A549 (cell line): Measurements from ENCODE around the gene MAML3. TPM values are rescaled to one million over a fixed set of nuclear protein-coding genes. Genes with fewer than 3 reads are reported as not detected.

ENCODE experiments used
- ATAC-seq, 2 experiments: fragments of 200-7000 bp in 1 of 2; fragments of >200 bp in 1 of 2; cut with Nextera tagmentation in 1 of 2; cut with Tn5 transposase in 1 of 2; 3 replicates each; pipeline versions ENCODE4 v1.8.0 to v1.9.1; 2018 to 2020; ENCODE audit warnings: mild to moderate bottlenecking in 1 of 2, moderate library complexity in 1 of 2
- CTCF ChIA-PET: fragments of 300-600 bp; sonication (Branson Sonifier 250); formaldehyde crosslinking; extraction: SDS; loops from one replicate; lab custom pipeline; 2021; ENCODE audit warnings: antibody characterized with exemption, inconsistent platforms; lab: Yijun Ruan, JAX
- POLR2A ChIA-PET: fragments of 350-600 bp; formaldehyde crosslinking; extraction: SDS; loops from one replicate; lab custom pipeline; 2021; ENCODE audit warnings: antibody characterized with exemption, inconsistent platforms; lab: Yijun Ruan, JAX
- DNase-seq, 2 experiments: peaks; one replicate each; pipeline versions ENCODE4 v3.0.0 to v3.0.0-alpha.2; 2011 to 2016; ENCODE audit warnings: low read depth in 1 of 2, low spot score in 1 of 2
- FAIRE-seq: peaks from 2 replicates; lab custom pipeline; 2011; peaks lifted over from hg19 to GRCh38; lab: Jason Lieb, UNC
- H3K27ac ChIP-seq, 2 experiments: fragments of >200 bp; sonication (Bioruptor Twin); formaldehyde crosslinking; 3 replicates each; pipeline ENCODE4 v1.5.1; 2016 to 2017
- H3K4me1 ChIP-seq: fragments of >200 bp; sonication (Bioruptor Twin); formaldehyde crosslinking; 3 replicates; pipeline ENCODE4 v1.6.1; 2016
- H3K4me2 ChIP-seq: fragments of >200 bp; sonication (Bioruptor Twin); formaldehyde crosslinking; 3 replicates; pipeline ENCODE4 v1.6.1; 2016
- H3K4me3 ChIP-seq: fragments of >200 bp; sonication (Bioruptor Twin); formaldehyde crosslinking; 3 replicates; pipeline ENCODE4 v1.5.1; 2016
- H3K9me3 ChIP-seq: fragments of >200 bp; sonication (Bioruptor Twin); formaldehyde crosslinking; 3 replicates; pipeline ENCODE4 v1.6.1; 2016
- BHLHE40 ChIP-seq: IDR thresholded peaks from 2 replicates; pipeline ENCODE4 v1.6.1; 2012; ENCODE audit warnings: low read depth, low read length, inconsistent platforms
- CBX8 ChIP-seq: fragments of 200-600 bp; sonication (generic); IDR thresholded peaks from 2 replicates; pipeline ENCODE4 v1.6.1; 2016
- CHD4 ChIP-seq: fragments of 200-600 bp; sonication (generic); IDR thresholded peaks from 2 replicates; pipeline ENCODE4 v1.6.1; 2016; ENCODE audit warnings: antibody characterized with exemption, mild to moderate bottlenecking, borderline replicate concordance
- FOSB ChIP-seq: fragments of 250-450 bp; sonication (Bioruptor Pico); IDR thresholded peaks from 2 replicates; pipeline ENCODE4 v1.5.0; 2020; ENCODE audit warnings: mild to moderate bottlenecking, moderate library complexity
- FOSL2 ChIP-seq, 2 experiments: fragments of 450-650 bp in 1 of 2; fragments of >200 bp in 1 of 2; sonication (Bioruptor Twin) in 1 of 2; formaldehyde crosslinking; IDR thresholded peaks; 2 replicates each; pipeline versions ENCODE4 v1.5.0 to v1.6.1; 2016 to 2020; ENCODE audit warnings: mild to moderate bottlenecking in 1 of 2, moderate library complexity in 1 of 2
- HEYL ChIP-seq: fragments of 250-450 bp; sonication (Bioruptor Pico); IDR thresholded peaks from 2 replicates; pipeline ENCODE4 v1.8.0; 2021; ENCODE audit warnings: mild to moderate bottlenecking, moderate library complexity
- HOXA7 ChIP-seq: fragments of 250-450 bp; sonication (Bioruptor Pico); IDR thresholded peaks from 2 replicates; pipeline ENCODE4 v1.5.0; 2020; ENCODE audit warnings: mild to moderate bottlenecking, moderate library complexity
- JUNB ChIP-seq: fragments of >200 bp; sonication (Bioruptor Twin); formaldehyde crosslinking; IDR thresholded peaks from 2 replicates; pipeline ENCODE4 v1.6.1; 2016
- KDM1A ChIP-seq: fragments of 200-600 bp; sonication (generic); IDR thresholded peaks from 2 replicates; pipeline ENCODE4 v1.6.1; 2016; ENCODE audit warnings: low read depth, mild to moderate bottlenecking
- MAFK ChIP-seq: fragments of 450-650 bp; IDR thresholded peaks from 2 replicates; pipeline ENCODE4 v1.6.1; 2014; ENCODE audit not compliant: partially characterized antibody
- MAZ ChIP-seq: fragments of 150-350 bp; IDR thresholded peaks from 2 replicates; pipeline ENCODE4 v1.6.1; 2014; ENCODE audit warnings: antibody characterized with exemption, low read depth, low read length, borderline replicate concordance
- MYC ChIP-seq: IDR thresholded peaks from 2 replicates; pipeline ENCODE4 v1.6.1; 2012; ENCODE audit warnings: mild to moderate bottlenecking, inconsistent platforms, low read length, improper control_type of control experiment, borderline replicate concordance
- NFE2L2 ChIP-seq: fragments of 150-350 bp; conservative IDR thresholded peaks from 2 replicates; pipeline ENCODE4 v1.6.1; 2014; ENCODE audit warnings: low read length
- NPAS2 ChIP-seq: fragments of 250-450 bp; sonication (Bioruptor Pico); IDR thresholded peaks from 2 replicates; pipeline ENCODE4 v1.8.0; 2022; ENCODE audit warnings: mild to moderate bottlenecking, moderate library complexity, borderline replicate concordance
- POLR2A ChIP-seq: IDR thresholded peaks from 2 replicates; pipeline ENCODE4 v1.6.1; 2012; ENCODE audit warnings: mild to moderate bottlenecking, low read length
- POLR2AphosphoS2 ChIP-seq: conservative IDR thresholded peaks from 2 replicates; pipeline ENCODE4 v1.6.1; 2012; ENCODE audit warnings: low read length, improper control_type of control experiment, inconsistent platforms
- RARB ChIP-seq: fragments of 250-450 bp; sonication (Bioruptor Pico); IDR thresholded peaks from 2 replicates; pipeline ENCODE4 v1.8.0; 2021; ENCODE audit warnings: mild to moderate bottlenecking, moderate library complexity
- RCOR1 ChIP-seq: fragments of 150-350 bp; IDR thresholded peaks from 2 replicates; pipeline ENCODE4 v1.6.1; 2014; ENCODE audit warnings: antibody characterized with exemption, low read length, low read depth
- RFX5 ChIP-seq: fragments of 450-650 bp; IDR thresholded peaks from 2 replicates; pipeline ENCODE4 v1.7.1; 2014; ENCODE audit warnings: antibody characterized with exemption, mild to moderate bottlenecking, moderate library complexity
- RNF2 ChIP-seq: fragments of 200-600 bp; sonication (generic); IDR thresholded peaks from 2 replicates; pipeline ENCODE4 v1.6.1; 2016; ENCODE audit warnings: low read depth, mild to moderate bottlenecking, antibody characterized with exemption, moderate library complexity, borderline replicate concordance
- SMC3 ChIP-seq: fragments of >200 bp; sonication (Bioruptor Twin); formaldehyde crosslinking; IDR thresholded peaks from 3 replicates; pipeline ENCODE4 v1.6.1; 2018; ENCODE audit warnings: inconsistent platforms
- ZNF302 ChIP-seq: fragments of 250-450 bp; sonication (Bioruptor Pico); IDR thresholded peaks from 2 replicates; pipeline ENCODE4 v1.9.0; 2021; ENCODE audit warnings: inconsistent platforms, mild to moderate bottlenecking, moderate library complexity
- WGBS: methylation state at CpG from one replicate; pipeline ENCODE4 v1.1.6; 2017; ENCODE audit errors: missing lambda C conversion rate; 5-methylcytosine and 5-hydroxymethylcytosine counted together
- polyA plus RNA-seq, 4 experiments: library from polyadenylated mRNA; depleted of rRNA in 3 of 4; stranded (reverse); fragments of >200 nt; fragmentation: RNase III in 1 of 4; extraction: RNeasy Plus Mini Kit Qiagen cat#74134 plus additional on column Dnase treatment in 1 of 4; gene quantifications; 2 replicates in 3 of 4; 3 replicates in 1 of 4; pipeline ENCODE4 v1.2.3, GENCODE V29; 2011 to 2017
- TF ChIP-seq, protein P1 (sequence below): fragments of 150-350 bp; IDR thresholded peaks from 2 replicates; pipeline ENCODE4 v1.6.1; 2014; ENCODE audit warnings: low read depth, mild to moderate bottlenecking, low read length
- TF ChIP-seq, protein P2 (sequence below): IDR thresholded peaks from 2 replicates; pipeline ENCODE4 v1.6.1; 2012
- TF ChIP-seq, protein P3 (sequence below): fragments of >200 bp; sonication (Bioruptor Twin); formaldehyde crosslinking; IDR thresholded peaks from 3 replicates; pipeline ENCODE4 v1.6.1; 2016
- TF ChIP-seq, protein P4 (sequence below): IDR thresholded peaks from 2 replicates; pipeline ENCODE4 v1.6.1; 2012; ENCODE audit warnings: low read depth, borderline replicate concordance
- TF ChIP-seq, protein P5 (sequence below): fragments of 250-450 bp; sonication (Bioruptor Pico); IDR thresholded peaks from 2 replicates; pipeline ENCODE4 v1.5.0; 2021; ENCODE audit warnings: mild to moderate bottlenecking, moderate library complexity, borderline replicate concordance
- TF ChIP-seq, protein P6 (sequence below): fragments of >200 bp; sonication (Bioruptor Twin); formaldehyde crosslinking; IDR thresholded peaks from 2 replicates; pipeline ENCODE4 v1.6.1; 2016

The MAML3 gene
- polyA plus RNA-seq, 2 of the 4 experiments (the other 2 are of a cell fraction), result 9.0 to 22.2 TPM

DNA sequence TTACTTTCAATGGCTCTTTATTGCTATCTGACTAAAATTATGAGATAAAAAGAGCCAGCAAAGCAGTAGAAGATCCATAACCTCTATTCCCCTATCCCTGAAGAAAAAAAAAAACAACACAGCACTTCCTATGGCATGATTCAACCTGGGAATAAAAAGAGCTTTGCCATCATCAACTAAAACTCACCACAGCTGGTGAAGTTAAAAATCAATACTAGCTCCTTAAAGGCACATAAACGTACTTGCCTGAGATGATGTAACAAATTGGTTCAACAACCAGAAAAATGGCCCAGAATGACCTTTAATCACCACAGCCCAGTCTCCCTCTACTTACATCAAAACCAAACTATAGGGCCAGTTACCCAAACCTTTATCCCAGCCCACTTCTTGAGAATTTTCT lies 153.8 kb downstream of the MAML3 start (continued):
- no peak for TF ChIP-seq RNF2
- TF ChIP-seq, protein P1, sequence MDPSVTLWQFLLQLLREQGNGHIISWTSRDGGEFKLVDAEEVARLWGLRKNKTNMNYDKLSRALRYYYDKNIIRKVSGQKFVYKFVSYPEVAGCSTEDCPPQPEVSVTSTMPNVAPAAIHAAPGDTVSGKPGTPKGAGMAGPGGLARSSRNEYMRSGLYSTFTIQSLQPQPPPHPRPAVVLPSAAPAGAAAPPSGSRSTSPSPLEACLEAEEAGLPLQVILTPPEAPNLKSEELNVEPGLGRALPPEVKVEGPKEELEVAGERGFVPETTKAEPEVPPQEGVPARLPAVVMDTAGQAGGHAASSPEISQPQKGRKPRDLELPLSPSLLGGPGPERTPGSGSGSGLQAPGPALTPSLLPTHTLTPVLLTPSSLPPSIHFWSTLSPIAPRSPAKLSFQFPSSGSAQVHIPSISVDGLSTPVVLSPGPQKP, result no peak
- no peak for TF ChIP-seq FOSB

DNA sequence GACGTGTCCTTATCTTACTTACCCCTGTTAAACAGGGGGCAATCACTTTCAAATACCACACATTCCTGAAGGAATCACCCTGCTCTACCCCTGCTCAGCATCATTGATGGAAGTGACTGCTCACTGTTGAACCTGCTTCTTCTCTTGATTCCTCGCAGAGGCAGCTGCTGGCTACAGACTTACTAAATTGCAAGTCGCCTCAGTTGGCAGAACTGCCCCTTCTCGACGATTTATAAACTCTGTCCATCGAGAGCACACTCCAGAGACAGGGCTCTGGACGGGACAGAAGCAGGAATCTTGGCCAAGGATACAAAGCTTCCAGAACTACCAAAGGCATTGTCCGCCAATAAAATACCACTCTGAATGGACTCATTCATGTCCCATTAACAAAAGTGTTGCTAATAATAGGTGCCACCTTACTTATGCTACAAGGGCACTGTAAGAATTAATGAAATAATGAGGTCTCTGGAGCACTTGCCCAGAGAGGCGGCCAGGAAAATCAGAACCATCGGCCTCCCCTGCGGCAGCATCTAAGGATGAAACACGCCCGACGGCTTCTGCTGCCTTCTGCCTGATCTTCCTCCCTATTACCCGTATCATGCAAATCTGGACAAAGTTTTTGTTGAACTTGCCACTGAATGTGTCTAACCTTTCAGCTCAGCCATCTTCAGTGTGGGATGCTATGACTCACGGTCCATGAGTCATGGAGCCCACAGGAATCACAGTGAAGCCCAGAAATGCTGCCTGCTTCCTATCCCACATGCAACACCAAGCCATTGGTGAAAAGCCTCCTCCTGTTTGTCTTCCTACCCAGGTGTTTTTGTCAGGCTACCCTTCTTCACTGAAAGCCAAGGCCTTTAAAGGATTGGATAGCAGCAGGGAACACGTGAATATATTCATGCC lies 164.9 kb downstream of the MAML3 start:
- H3K4me2 ChIP-seq, result peak overlapping the region; percentile 67
- TF ChIP-seq, protein P2, sequence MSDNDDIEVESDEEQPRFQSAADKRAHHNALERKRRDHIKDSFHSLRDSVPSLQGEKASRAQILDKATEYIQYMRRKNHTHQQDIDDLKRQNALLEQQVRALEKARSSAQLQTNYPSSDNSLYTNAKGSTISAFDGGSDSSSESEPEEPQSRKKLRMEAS, result peak; percentile 27; the same call in 1 of the 2 replicates
- TF ChIP-seq FOSL2 (IDR thresholded peaks at IDR 0.05), result peak; percentile 85
- peak; percentile 96 for TF ChIP-seq FOSL2 (CRISPR knock-in tag; IDR thresholded peaks at IDR 0.05)
- TF ChIP-seq MAFK, result no peak
- peak; percentile 58 for TF ChIP-seq JUNB
- no peak for TF ChIP-seq ZNF302 (CRISPR knock-in tag)
- TF ChIP-seq POLR2A, result no peak
- TF ChIP-seq, protein P3, sequence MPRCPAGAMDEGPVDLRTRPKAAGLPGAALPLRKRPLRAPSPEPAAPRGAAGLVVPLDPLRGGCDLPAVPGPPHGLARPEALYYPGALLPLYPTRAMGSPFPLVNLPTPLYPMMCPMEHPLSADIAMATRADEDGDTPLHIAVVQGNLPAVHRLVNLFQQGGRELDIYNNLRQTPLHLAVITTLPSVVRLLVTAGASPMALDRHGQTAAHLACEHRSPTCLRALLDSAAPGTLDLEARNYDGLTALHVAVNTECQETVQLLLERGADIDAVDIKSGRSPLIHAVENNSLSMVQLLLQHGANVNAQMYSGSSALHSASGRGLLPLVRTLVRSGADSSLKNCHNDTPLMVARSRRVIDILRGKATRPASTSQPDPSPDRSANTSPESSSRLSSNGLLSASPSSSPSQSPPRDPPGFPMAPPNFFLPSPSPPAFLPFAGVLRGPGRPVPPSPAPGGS, result no peak
- TF ChIP-seq, all 56 proteins: peak for 3
- Histone ChIP-seq H3K4me1 (peaks cover 19% of the 10 kb centered on the region), H3K27ac (peak overlapping the region; percentile 16 to 81; a peak in 4 of 6 replicates), H3K4me3 (no peak overlapping the region), H3K9me3 (no peaks in the 10 kb centered on the region)
- DNase-seq, result peak; percentile 70 to 79
- peak; percentile 84 for FAIRE-seq
- 45% methylated on average over 15 of the region's 17 CpGs for WGBS
- POLR2A ChIA-PET, result no interaction called here
- CTCF ChIA-PET, result no interaction called here
- peak; percentile 98 to 99 for ATAC-seq

DNA sequence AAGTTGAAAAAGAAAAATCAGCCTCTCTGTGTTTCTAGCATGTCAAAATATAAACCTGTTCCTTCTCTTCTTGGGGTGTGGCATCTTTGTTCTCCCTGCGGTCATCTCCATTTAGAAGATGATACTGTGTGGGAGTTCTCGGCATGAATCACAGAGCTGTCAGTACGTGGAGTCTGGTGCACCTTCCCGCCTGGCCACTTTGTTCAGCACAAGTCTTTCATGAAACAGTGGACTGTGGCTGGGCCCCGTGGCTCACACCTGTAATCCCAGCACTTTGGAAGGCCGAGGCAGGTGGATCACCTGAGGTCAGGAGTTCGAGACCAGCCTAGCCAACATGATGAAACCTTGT lies 166.5 kb downstream of the MAML3 start:
- H3K4me1 ChIP-seq, result peaks cover 19% of the 10 kb centered on the region
- WGBS, result 74% methylated on average over 5 of the region's 7 CpGs
- no peak overlapping the region for H3K27ac ChIP-seq
- no peak overlapping the region for H3K4me2 ChIP-seq
- ChIA-PET CTCF (interaction anchor here (0.7 to 1.6 kb wide), 2 partner anchors 10 to 205 kb away, joined by 3 to 5 read pairs; no protein-coding TSS in a partner anchor), POLR2A (no interaction called here)
- no peak for FAIRE-seq
- no peak for TF ChIP-seq SMC3
- TF ChIP-seq RFX5, result no peak
- TF ChIP-seq MYC, result no peak
- no peak for TF ChIP-seq CHD4
- no peak for TF ChIP-seq MAZ
- no peak for TF ChIP-seq HEYL (CRISPR knock-in tag)
- TF ChIP-seq, protein P4, sequence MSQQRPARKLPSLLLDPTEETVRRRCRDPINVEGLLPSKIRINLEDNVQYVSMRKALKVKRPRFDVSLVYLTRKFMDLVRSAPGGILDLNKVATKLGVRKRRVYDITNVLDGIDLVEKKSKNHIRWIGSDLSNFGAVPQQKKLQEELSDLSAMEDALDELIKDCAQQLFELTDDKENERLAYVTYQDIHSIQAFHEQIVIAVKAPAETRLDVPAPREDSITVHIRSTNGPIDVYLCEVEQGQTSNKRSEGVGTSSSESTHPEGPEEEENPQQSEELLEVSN, result no peak
- no peak for TF ChIP-seq HOXA7 (CRISPR knock-in tag)
- no peak for TF ChIP-seq NFE2L2
- no peak for TF ChIP-seq NPAS2 (CRISPR knock-in tag)
- no peak for TF ChIP-seq KDM1A
- TF ChIP-seq RCOR1, result no peak
- TF ChIP-seq, protein P3, result no peak
- TF ChIP-seq BHLHE40, result no peak
- no peak for TF ChIP-seq POLR2AphosphoS2
- TF ChIP-seq CBX8, result no peak
- TF ChIP-seq, protein P5, sequence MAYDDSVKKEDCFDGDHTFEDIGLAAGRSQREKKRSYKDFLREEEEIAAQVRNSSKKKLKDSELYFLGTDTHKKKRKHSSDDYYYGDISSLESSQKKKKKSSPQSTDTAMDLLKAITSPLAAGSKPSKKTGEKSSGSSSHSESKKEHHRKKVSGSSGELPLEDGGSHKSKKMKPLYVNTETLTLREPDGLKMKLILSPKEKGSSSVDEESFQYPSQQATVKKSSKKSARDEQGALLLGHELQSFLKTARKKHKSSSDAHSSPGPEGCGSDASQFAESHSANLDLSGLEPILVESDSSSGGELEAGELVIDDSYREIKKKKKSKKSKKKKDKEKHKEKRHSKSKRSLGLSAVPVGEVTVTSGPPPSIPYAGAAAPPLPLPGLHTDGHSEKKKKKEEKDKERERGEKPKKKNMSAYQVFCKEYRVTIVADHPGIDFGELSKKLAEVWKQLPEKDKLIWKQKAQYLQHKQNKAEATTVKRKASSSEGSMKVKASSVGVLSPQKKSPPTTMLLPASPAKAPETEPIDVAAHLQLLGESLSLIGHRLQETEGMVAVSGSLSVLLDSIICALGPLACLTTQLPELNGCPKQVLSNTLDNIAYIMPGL (CRISPR knock-in tag), result no peak
- TF ChIP-seq RARB (CRISPR knock-in tag), result no peak
- TF ChIP-seq, protein P6, sequence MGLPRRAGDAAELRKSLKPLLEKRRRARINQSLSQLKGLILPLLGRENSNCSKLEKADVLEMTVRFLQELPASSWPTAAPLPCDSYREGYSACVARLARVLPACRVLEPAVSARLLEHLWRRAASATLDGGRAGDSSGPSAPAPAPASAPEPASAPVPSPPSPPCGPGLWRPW, result no peak
- H3K9me3 ChIP-seq, result no peaks in the 10 kb centered on the region
- no peak overlapping the region for H3K4me3 ChIP-seq
- no peak for ATAC-seq
- no peak for DNase-seq
